ENCODE results near the gene TMEFF2. TPM values are rescaled to one million over a fixed set of nuclear protein-coding genes. Genes with fewer than 3 reads are reported as not detected.

The TMEFF2 gene
- total RNA-seq, 1 experiment from 2014 or later, result 0.17 TPM

DNA sequence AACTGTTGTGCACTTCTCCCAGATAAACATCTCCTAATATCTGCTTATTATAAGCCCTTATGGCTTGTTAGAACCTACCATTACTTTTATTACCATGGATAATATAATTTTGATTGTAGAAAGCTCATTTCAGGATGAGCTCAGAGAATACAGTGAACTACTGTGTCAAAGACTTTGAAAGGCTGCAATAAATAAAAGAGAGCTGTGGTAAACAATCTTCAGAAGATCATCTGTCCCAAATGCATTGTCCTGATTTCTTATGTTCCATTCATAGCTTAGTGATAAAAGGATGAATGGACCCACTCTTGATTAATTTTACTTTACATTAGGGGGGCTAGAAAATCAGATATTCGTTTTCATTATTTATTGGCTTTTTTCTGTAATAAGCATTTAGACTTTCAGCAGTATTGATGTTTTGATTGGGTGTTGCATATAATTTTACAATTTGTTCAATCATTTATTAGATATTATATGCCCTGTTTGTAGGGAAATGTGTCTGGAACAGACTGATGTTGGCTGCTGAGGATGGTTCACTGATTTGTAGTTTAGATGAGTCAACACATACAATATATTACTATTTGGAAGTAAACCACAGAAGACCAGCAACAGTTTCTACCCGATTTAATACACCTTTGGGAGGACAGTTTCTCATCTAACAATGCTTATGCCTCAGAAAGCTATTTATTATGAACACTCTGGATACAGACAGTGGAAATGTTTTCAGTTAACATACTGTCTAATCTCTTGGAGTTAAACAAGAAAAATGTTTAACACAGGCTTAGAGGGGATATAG lies 147.2 kb downstream of the TMEFF2 start:
- Histone ChIP-seq H3K4me3 (ENCODE audit: insufficient read depth, low read depth, low read length) (no peak overlapping the region), H3K27me3 (ENCODE audit: control insufficient read depth, insufficient read depth, low read length) (no peaks in the 10 kb centered on the region), H3K36me3 (replicated peaks; ENCODE audit: control insufficient read depth, insufficient read depth, low read length) (no peaks in the 10 kb centered on the region)
- DNase-seq, result no peak

GRCh38 chr2:192044496-192044895 lies 150.2 kb downstream of the TMEFF2 start:
- no peak for DNase-seq
- H3K36me3 ChIP-seq (replicated peaks; ENCODE audit: control insufficient read depth, insufficient read depth, low read length), result no peaks in the 10 kb centered on the region
- no peaks in the 10 kb centered on the region for H3K27me3 ChIP-seq (ENCODE audit: control insufficient read depth, insufficient read depth, low read length)
- no peak overlapping the region for H3K4me3 ChIP-seq (ENCODE audit: insufficient read depth, low read depth, low read length)

GRCh38 chr2:192043216-192043870 lies 151.4 kb downstream of the TMEFF2 start:
- DNase-seq, result no peak

GRCh38 chr2:192042126-192042525 lies 152.6 kb downstream of the TMEFF2 start:
- no peak for DNase-seq

More at GRCh38 chr2:192043216-192043870, 151.4 kb downstream of the TMEFF2 start:
- Histone ChIP-seq H3K4me3 (ENCODE audit: insufficient read depth, low read depth, low read length) (no peak overlapping the region), H3K27me3 (ENCODE audit: control insufficient read depth, insufficient read depth, low read length) (no peaks in the 10 kb centered on the region), H3K36me3 (replicated peaks; ENCODE audit: control insufficient read depth, insufficient read depth, low read length) (no peaks in the 10 kb centered on the region)

GRCh38 chr2:192038110-192038509 lies 156.6 kb downstream of the TMEFF2 start:
- DNase-seq, result no peak
- Histone ChIP-seq H3K27me3 (ENCODE audit: control insufficient read depth, insufficient read depth, low read length) (no peaks in the 10 kb centered on the region), H3K4me3 (ENCODE audit: insufficient read depth, low read depth, low read length) (no peak overlapping the region), H3K36me3 (replicated peaks; ENCODE audit: control insufficient read depth, insufficient read depth, low read length) (no peaks in the 10 kb centered on the region)

More at GRCh38 chr2:192042126-192042525, 152.6 kb downstream of the TMEFF2 start:
- Histone ChIP-seq H3K27me3 (ENCODE audit: control insufficient read depth, insufficient read depth, low read length) (no peaks in the 10 kb centered on the region), H3K4me3 (ENCODE audit: insufficient read depth, low read depth, low read length) (no peak overlapping the region), H3K36me3 (replicated peaks; ENCODE audit: control insufficient read depth, insufficient read depth, low read length) (no peaks in the 10 kb centered on the region)

GRCh38 chr2:192035731-192036442 lies 158.8 kb downstream of the TMEFF2 start:
- H3K4me3 ChIP-seq (ENCODE audit: insufficient read depth, low read depth, low read length), result no peak overlapping the region
- no peak for DNase-seq
- no peaks in the 10 kb centered on the region for H3K27me3 ChIP-seq (ENCODE audit: control insufficient read depth, insufficient read depth, low read length)
- no peaks in the 10 kb centered on the region for H3K36me3 ChIP-seq (replicated peaks; ENCODE audit: control insufficient read depth, insufficient read depth, low read length)

- Histone ChIP-seq H3K27me3 (ENCODE audit: control insufficient read depth, insufficient read depth, low read length) (no peaks in the 10 kb centered on the region), H3K36me3 (replicated peaks; ENCODE audit: control insufficient read depth, insufficient read depth, low read length) (no peaks in the 10 kb centered on the region), H3K4me3 (ENCODE audit: insufficient read depth, low read depth, low read length) (no peak overlapping the region)
- DNase-seq, result no peak
Observed at GRCh38 chr2:192030856-192031255, 163.9 kb downstream of the TMEFF2 start.

DNA sequence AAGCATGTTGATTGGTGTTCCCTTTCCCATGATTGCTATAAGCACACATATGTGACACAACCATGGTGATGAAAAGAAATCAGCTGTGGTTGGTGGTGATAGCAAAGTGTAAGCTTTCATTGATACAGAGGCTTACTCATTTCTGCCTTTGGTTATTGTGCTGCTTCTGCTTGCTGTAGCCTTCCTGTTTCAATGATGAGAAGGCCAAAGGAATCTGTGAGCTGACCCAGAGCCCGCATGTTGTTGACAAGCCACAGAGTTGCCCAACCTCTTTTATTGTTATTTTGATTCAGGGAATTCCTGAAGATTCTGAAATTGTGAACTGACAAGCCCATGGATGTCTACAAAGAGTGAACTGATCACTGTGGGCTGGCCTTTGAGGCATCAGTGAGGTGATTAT lies 164.4 kb downstream of the TMEFF2 start:
- no peaks in the 10 kb centered on the region for H3K27me3 ChIP-seq (ENCODE audit: control insufficient read depth, insufficient read depth, low read length)
- no peak overlapping the region for H3K4me3 ChIP-seq (ENCODE audit: insufficient read depth, low read depth, low read length)
- DNase-seq, result no peak
- no peaks in the 10 kb centered on the region for H3K36me3 ChIP-seq (replicated peaks; ENCODE audit: control insufficient read depth, insufficient read depth, low read length)

GRCh38 chr2:192029089-192029488 lies 165.6 kb downstream of the TMEFF2 start:
- no peak overlapping the region for H3K4me3 ChIP-seq (ENCODE audit: insufficient read depth, low read depth, low read length)
- no peaks in the 10 kb centered on the region for H3K36me3 ChIP-seq (replicated peaks; ENCODE audit: control insufficient read depth, insufficient read depth, low read length)
- DNase-seq, result no peak
- H3K27me3 ChIP-seq (ENCODE audit: control insufficient read depth, insufficient read depth, low read length), result no peaks in the 10 kb centered on the region

- no peaks in the 10 kb centered on the region for H3K27me3 ChIP-seq (ENCODE audit: control insufficient read depth, insufficient read depth, low read length)
- no peak overlapping the region for H3K4me3 ChIP-seq (ENCODE audit: insufficient read depth, low read depth, low read length)
- H3K36me3 ChIP-seq (replicated peaks; ENCODE audit: control insufficient read depth, insufficient read depth, low read length), result no peaks in the 10 kb centered on the region
- DNase-seq, result no peak
Observed at GRCh38 chr2:192026825-192027120, 168.0 kb downstream of the TMEFF2 start.

- Histone ChIP-seq H3K36me3 (replicated peaks; ENCODE audit: control insufficient read depth, insufficient read depth, low read length) (no peaks in the 10 kb centered on the region), H3K4me3 (ENCODE audit: insufficient read depth, low read depth, low read length) (no peak overlapping the region), H3K27me3 (ENCODE audit: control insufficient read depth, insufficient read depth, low read length) (no peaks in the 10 kb centered on the region)
- no peak for DNase-seq
Observed at GRCh38 chr2:192026059-192026824, 168.5 kb downstream of the TMEFF2 start.

GRCh38 chr2:192025637-192026036 lies 169.1 kb downstream of the TMEFF2 start:
- no peak for DNase-seq
- Histone ChIP-seq H3K27me3 (ENCODE audit: control insufficient read depth, insufficient read depth, low read length) (no peaks in the 10 kb centered on the region), H3K36me3 (replicated peaks; ENCODE audit: control insufficient read depth, insufficient read depth, low read length) (no peaks in the 10 kb centered on the region), H3K4me3 (ENCODE audit: insufficient read depth, low read depth, low read length) (no peak overlapping the region)

- H3K36me3 ChIP-seq (replicated peaks; ENCODE audit: control insufficient read depth, insufficient read depth, low read length), result no peaks in the 10 kb centered on the region
- no peak overlapping the region for H3K4me3 ChIP-seq (ENCODE audit: insufficient read depth, low read depth, low read length)
- no peaks in the 10 kb centered on the region for H3K27me3 ChIP-seq (ENCODE audit: control insufficient read depth, insufficient read depth, low read length)
- DNase-seq, result no peak
Observed at GRCh38 chr2:192023006-192023405, 171.7 kb downstream of the TMEFF2 start.

DNA sequence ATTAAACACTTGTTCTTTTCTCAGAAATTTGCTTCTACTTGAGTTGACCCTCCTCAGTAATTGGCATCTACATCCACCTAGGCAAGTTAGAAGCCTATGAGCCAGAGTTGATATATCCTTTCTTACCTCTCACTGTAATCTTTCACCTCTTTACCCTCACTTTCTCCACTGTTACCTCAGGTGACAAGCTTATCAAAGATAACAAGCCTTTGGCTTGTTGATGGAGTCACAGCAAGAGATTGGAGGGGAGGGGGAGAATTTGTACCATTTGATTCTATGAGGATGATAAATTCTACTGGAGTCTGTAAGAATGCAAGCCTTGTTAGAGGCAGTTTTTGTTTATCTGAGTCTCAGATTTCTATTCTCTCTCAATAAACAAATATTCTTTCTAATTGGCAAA lies 176.9 kb downstream of the TMEFF2 start:
- H3K27me3 ChIP-seq (ENCODE audit: control insufficient read depth, insufficient read depth, low read length), result no peaks in the 10 kb centered on the region
- no peak overlapping the region for H3K4me3 ChIP-seq (ENCODE audit: insufficient read depth, low read depth, low read length)
- DNase-seq, result no peak
- no peaks in the 10 kb centered on the region for H3K36me3 ChIP-seq (replicated peaks; ENCODE audit: control insufficient read depth, insufficient read depth, low read length)

Measured in H7 (cell line).